Right renal cortex interstitium (tissue), 3 donors: ENCODE measurements around the gene ICA1. TPM values are rescaled to one million over a fixed set of nuclear protein-coding genes. Genes with fewer than 3 reads are reported as not detected.
"Not testable (repeated sequence)": the region's sequence is repeated elsewhere in the genome, so short reads cannot be mapped to it uniquely, and the experiment has no call there.

Source experiments
- DNase-seq, 3 donors: peaks; one replicate each; pipeline ENCODE4 v3.0.0-alpha.2; 2013; ENCODE audit warnings: low read depth in 3 of 3, low spot score in 2 of 3
- polyA plus RNA-seq, 3 donors: library from polyadenylated mRNA; unstranded; fragments of 120-200 nt; gene quantifications; one replicate each; pipeline ENCODE4 v1.2.1, GENCODE V29; 2013; ENCODE audit not compliant: insufficient read length in 3 of 3

Gene ICA1
- polyA plus RNA-seq, 3 donors, result 19.7 to 24.1 (median 22.7) TPM

GRCh38 chr7:8063300-8063699 is 198.7 kb downstream of the ICA1 start:
- not testable (repeated sequence) for DNase-seq

Other genes starting within 250 kb of the ICA1 start
- gene NXPH1, start 171.4 kb upstream of the ICA1 start, polyA plus RNA-seq, result under 1 TPM in 2 of 3 donors, not detected in 1; 0.11 to 0.15 TPM